Measurements from ENCODE around the gene PIGL.

GRCh38 chr17:16277163-16277562 is 60.2 kb downstream of the PIGL start:
- TF ChIP-seq GATA2 (IDR thresholded peaks at IDR 0.05; ENCODE audit: low read depth, low read length) = no peak
- no peak for TF ChIP-seq GATA3 (IDR thresholded peaks at IDR 0.05; ENCODE audit: low read depth, low read length)
